Gastroesophageal sphincter (tissue), 3 donors: ENCODE results near the gene GPATCH2.

ENCODE experiments used
- CTCF ChIP-seq, 4 experiments: fragments of 200-600 bp in 2 of 4; fragments of 450-650 bp in 2 of 4; sonication (generic) in 1 of 4; IDR thresholded peaks; one replicate each; pipeline ENCODE4 v1.5.1; 2017 to 2019; ENCODE audit warnings: antibody characterized with exemption in 4 of 4, mild to moderate bottlenecking in 2 of 4, moderate library complexity in 2 of 4
- EP300 ChIP-seq: sonication (generic); formaldehyde crosslinking; IDR thresholded peaks from one replicate; pipeline ENCODE4 v1.6.1; 2017; ENCODE audit warnings: antibody characterized with exemption, mild to moderate bottlenecking
- POLR2A ChIP-seq, 2 donors: fragments of 450-650 bp; IDR thresholded peaks; one replicate each; pipeline ENCODE4 v1.6.1; 2017; ENCODE audit warnings: antibody characterized with exemption in 2 of 2, mild to moderate bottlenecking in 2 of 2, moderate library complexity in 1 of 2
- POLR2AphosphoS5 ChIP-seq: sonication (generic); formaldehyde crosslinking; IDR thresholded peaks from one replicate; pipeline ENCODE4 v1.6.1; 2017; ENCODE audit warnings: antibody characterized with exemption

GRCh38 chr1:217562229-217562878 is 68.5 kb downstream of the GPATCH2 start:
- TF ChIP-seq POLR2A (IDR thresholded peaks at IDR 0.05): no peak
- TF ChIP-seq CTCF (IDR thresholded peaks at IDR 0.05): no peak
- TF ChIP-seq POLR2AphosphoS5: no peak
- TF ChIP-seq EP300: no peak
